GM18909 (cell line): ENCODE results near the gene SIK3.
"Not testable (repeated sequence)": the region's sequence is repeated elsewhere in the genome, so short reads cannot be mapped to it uniquely, and the experiment has no call there.

Experiments
- ATAC-seq: cut with Tn5 transposase; IDR thresholded peaks from one replicate; pipeline ENCODE4 v1.9.1; 2021; ENCODE audit warnings: mild to moderate bottlenecking; ENCODE audit not compliant: unreplicated experiment, poor library complexity

SIK3 gene

DNA sequence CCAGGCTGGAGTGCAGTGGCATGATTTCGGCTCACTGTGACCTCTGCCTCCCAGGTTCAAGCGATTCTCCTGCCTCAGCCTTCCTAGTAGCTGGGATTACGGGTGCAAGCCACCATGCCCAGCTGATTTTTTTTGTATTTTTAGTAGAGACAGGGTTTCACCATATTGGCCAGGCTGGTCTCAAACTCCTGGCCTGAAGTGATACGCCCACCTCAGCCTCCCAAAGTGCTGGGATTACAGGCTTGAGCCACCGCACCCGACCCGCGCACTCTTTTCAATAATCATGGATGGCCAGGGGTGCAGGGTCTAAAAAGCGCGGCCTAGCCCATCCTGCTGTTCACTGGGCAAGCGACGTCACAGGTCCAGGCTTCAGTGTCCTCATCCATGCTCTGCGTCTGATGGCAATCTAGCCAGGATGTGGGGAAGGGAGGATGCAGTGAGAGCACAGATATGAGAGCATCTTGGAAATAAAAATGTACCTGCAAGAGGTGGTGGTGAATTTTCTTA, 263.6 kb downstream of the SIK3 start:
- ATAC-seq, result not testable (repeated sequence)

DNA sequence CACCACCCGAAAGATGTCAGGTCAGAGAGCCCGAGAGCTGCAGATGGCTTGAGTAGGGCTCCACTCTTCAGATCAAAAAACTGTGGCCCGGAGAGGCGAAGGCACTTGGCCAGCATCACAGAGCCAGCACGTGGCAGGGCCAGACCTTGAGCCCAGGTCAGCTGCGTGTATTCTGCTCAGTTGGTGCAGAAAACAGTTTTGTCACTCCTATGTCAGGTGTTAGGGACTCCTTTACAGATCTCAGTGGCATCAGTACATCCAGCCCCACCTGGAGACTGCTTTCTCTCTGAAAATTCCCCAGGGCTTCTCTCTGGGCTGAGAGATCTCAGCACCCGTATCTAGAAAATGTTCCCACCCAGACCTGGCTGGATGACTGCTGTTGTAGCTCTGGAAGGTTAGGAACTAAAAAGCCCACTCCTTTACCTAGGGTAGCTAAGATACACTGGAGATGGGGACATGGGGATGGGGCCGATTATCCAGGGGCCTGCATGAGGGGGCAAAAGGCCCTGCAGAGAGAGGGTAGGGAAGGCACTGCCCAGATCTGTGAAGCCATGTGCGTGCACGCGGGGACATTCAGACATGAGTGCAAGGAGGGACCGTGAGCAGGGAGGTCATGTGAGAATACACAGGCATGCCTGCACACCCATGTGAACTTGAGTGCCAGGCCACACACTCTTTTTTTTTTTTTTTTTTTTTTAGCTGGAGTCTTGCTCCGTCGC, 264.3 kb downstream of the SIK3 start:
- no peak for ATAC-seq

DNA sequence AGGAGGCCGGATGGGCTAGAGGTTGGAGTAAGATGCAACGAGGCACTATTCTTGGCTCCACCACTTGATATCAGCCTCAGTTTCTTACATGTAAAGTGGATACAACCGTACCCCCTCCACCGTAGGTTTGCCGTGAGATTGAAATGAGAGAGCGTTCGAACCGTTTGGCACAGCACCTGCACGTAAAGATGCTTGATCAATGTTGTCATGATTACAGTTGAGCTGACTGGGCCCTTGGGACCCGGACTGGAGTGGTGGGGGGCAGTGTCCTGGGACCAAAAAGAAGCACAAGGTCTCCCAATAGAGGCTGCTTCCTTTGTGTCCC, 264.8 kb downstream of the SIK3 start:
- ATAC-seq, result no peak

DNA sequence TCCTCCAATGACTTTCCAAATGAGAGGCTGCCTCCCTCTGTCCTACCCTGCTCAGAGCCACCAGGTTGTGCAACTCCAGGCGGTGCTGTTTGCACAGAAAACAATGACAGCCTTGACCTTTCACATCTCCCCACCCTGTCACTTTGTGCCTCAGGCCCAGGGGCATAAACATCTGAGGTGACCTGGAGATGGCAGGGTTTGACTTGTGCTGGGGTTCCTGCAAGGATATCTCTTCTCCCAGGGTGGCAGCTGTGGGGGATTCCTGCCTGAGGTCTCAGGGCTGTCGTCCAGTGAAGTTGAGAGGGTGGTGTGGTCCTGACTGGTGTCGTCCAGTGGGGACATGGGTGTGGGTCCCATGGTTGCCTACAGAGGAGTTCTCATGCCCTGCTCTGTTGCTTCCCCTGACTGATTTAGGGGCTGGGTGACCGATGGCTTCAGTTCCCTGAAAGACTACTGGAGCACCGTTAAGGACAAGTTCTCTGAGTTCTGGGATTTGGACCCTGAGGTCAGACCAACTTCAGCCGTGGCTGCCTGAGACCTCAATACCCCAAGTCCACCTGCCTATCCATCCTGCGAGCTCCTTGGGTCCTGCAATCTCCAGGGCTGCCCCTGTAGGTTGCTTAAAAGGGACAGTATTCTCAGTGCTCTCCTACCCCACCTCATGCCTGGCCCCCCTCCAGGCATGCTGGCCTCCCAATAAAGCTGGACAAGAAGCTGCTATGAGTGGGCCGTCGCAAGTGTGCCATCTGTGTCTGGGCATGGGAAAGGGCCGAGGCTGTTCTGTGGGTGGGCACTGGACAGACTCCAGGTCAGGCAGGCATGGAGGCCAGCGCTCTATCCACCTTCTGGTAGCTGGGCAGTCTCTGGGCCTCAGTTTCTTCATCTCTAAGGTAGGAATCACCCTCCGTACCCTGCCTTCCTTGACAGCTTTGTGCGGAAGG, 265.6 kb downstream of the SIK3 start:
- no peak for ATAC-seq

DNA sequence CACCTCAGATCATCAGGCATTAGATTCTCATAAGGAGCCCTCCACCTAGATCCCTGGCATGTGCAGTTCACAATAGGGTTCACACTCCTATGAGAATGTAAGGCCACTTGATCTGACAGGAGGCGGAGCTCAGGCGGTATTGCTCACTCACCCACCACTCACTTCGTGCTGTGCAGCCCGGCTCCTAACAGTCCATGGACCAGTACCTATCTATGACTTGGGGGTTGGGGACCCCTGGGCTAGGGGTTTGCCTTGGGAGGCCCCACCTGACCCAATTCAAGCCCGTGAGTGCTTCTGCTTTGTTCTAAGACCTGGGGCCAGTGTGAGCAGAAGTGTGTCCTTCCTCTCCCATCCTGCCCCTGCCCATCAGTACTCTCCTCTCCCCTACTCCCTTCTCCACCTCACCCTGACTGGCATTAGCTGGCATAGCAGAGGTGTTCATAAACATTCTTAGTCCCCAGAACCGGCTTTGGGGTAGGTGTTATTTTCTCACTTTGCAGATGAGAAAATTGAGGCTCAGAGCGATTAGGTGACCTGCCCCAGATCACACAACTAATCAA, 266.4 kb downstream of the SIK3 start:
- ATAC-seq, result no peak

DNA sequence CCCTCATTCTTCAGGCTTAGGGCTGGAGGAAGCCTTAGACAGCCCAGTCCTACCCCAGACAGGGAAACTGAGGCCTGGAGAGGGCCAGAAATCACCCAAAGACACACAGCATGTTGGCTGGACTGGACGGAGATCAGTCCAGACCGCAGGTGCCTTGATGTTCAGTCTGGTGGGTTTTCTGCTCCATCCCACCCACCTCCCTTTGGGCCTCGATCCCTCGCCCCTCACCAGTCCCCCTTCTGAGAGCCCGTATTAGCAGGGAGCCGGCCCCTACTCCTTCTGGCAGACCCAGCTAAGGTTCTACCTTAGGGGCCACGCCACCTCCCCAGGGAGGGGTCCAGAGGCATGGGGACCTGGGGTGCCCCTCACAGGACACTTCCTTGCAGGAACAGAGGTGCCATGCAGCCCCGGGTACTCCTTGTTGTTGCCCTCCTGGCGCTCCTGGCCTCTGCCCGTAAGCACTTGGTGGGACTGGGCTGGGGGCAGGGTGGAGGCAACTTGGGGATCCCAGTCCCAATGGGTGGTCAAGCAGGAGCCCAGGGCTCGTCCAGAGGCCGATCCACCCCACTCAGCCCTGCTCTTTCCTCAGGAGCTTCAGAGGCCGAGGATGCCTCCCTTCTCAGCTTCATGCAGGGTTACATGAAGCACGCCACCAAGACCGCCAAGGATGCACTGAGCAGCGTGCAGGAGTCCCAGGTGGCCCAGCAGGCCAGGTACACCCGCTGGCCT, 267.9 kb downstream of the SIK3 start:
- ATAC-seq, result no peak

DNA sequence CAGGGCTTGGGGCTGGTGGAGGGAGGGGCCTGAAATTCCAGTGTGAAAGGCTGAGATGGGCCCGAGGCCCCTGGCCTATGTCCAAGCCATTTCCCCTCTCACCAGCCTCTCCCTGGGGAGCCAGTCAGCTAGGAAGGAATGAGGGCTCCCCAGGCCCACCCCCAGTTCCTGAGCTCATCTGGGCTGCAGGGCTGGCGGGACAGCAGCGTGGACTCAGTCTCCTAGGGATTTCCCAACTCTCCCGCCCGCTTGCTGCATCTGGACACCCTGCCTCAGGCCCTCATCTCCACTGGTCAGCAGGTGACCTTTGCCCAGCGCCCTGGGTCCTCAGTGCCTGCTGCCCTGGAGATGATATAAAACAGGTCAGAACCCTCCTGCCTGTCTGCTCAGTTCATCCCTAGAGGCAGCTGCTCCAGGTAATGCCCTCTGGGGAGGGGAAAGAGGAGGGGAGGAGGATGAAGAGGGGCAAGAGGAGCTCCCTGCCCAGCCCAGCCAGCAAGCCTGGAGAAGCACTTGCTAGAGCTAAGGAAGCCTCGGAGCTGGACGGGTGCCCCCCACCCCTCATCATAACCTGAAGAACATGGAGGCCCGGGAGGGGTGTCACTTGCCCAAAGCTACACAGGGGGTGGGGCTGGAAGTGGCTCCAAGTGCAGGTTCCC, 268.6 kb downstream of the SIK3 start, which contains the start of gene APOC3:
Gene APOC3 (plus strand): TSS at position 383 of the 659 bp plus-strand sequence. CDS start 676 bp downstream, outside the sequence.
- ATAC-seq, result no peak

DNA sequence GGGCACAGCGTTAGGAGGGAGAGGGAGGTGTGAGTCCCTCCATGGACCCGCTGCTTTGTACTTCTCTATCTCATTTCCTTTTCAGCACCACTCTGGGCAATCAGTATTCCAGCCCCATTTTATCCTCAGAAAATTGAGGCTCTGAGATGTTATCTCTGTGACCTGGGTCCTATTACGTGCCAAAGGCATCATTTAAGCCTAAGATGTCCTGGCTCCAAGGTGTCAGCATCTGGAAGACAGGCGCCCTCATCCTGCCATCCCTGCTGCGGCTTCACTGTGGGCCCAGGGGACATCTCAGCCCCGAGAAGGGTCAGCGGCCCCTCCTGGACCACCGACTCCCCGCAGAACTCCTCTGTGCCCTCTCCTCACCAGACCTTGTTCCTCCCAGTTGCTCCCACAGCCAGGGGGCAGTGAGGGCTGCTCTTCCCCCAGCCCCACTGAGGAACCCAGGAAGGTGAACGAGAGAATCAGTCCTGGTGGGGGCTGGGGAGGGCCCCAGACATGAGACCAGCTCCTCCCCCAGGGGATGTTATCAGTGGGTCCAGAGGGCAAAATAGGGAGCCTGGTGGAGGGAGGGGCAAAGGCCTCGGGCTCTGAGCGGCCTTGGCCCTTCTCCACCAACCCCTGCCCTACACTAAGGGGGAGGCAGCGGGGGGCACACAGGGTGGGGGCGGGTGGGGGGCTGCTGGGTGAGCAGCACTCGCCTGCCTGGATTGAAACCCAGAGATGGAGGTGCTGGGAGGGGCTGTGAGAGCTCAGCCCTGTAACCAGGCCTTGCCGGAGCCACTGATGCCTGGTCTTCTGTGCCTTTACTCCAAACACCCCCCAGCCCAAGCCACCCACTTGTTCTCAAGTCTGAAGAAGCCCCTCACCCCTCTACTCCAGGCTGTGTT, 269.4 kb downstream of the SIK3 start:
- no peak for ATAC-seq

DNA sequence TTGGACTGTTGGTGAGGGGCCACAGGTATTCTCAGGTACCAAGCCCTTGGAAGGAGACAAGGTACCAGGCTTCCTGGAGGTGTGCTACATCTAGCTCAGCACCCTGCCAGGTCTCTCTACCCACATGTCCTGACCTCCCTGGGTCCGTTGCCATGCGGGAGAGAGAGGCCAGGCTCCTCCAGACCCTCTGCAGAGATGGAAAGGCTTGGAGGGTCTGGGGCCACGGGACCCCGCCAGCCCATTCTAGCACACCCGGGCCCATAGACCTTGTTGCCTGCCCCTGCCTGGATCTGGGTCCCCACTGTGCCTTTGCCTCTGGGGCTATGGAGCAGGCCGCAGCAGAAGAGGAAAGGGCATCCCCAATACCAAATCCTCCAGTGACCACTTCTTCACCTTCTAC, 270.8 kb downstream of the SIK3 start:
- no peak for ATAC-seq

DNA sequence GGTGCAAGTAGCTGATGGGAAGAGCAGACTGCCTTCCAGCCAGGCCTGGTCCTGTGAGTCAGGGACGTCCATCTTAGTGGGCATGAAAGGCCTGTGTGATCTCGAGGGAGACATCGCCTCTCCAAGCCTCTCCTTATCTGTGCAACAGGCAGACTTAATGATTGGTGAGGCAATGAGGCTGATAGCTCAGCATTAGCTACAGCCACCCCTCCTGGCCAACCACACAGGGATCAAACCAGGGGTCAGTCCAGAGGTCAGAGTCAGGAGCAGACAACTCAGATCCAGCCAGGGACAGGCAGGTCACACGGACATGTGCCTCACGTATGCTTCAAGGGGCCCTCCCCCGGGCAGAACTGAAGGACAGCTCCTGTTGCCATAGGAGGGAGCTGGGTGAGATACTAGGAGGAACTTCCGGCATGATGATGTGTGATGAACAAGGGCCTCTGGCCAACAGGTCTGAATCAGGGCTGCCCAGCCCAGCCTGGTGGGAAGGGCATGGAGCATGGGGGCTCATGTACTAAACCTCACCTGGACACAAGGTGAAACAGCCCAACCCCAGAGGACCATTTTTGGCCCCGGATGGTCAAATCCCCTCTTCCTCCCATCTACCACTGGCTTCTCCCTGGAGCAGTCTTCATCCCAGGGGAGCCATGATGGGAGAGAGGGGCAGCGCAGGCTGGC, 271.3 kb downstream of the SIK3 start:
- no peak for ATAC-seq

DNA sequence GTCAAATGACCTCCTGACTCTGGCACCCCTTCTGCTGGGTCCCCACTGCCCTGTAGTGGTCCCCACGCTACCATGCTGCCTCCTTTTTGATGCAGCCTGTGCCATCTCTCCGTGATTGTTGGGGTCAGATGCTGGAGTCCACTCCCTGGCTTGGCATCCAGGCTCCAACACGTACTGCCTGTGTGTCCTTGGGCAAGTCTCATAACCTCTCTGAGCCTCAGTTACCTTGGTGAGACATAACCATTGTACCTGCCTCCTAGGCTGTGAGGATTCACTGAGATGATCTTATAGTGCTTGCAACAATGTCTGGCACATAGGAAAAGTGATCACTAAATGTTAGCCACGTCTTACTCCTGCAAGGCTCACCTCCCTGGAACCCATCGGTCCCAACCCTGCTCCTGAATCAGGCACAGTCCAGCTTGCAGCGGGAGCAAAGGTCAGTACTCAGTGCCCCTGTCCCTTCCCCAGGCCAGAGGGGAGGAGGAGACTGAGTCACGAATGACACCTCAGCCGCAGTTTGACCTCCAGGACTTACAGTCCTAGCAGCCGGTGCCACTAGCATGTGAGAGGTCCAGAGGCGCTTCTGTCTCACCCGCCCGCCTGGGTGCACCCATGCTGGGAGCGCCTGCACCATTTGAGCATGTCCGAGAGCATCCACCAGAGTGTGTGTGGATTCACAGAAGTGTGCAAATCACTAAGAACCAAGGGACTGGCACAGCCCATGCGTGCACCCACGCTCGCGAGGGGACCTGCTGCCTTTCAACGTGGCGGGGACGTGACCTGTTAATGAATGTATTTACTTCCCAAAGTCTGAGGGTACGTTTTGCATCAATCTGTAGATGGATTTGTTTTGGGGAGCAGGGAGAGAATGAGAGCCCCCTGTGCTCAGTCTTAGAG, 272.1 kb downstream of the SIK3 start:
- no peak for ATAC-seq

DNA sequence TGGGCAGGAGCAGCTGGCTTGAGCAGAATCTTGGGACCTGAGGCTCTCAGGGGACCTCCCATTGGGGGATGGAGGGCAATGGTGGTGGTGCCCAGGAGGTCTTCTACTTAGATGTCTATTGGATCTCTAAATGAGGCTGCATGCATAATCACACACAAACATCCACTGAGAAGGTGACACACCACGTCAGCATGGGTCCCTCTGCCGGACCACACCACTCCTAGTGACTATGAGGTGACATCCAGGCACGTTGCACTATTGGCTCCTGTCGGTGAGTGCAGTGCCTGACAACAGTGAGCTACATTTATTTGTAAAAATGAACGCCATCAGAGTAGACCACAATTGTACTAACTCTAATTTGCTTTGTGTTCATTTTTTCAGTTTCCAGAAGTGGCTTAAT, 272.8 kb downstream of the SIK3 start:
- no peak for ATAC-seq

DNA sequence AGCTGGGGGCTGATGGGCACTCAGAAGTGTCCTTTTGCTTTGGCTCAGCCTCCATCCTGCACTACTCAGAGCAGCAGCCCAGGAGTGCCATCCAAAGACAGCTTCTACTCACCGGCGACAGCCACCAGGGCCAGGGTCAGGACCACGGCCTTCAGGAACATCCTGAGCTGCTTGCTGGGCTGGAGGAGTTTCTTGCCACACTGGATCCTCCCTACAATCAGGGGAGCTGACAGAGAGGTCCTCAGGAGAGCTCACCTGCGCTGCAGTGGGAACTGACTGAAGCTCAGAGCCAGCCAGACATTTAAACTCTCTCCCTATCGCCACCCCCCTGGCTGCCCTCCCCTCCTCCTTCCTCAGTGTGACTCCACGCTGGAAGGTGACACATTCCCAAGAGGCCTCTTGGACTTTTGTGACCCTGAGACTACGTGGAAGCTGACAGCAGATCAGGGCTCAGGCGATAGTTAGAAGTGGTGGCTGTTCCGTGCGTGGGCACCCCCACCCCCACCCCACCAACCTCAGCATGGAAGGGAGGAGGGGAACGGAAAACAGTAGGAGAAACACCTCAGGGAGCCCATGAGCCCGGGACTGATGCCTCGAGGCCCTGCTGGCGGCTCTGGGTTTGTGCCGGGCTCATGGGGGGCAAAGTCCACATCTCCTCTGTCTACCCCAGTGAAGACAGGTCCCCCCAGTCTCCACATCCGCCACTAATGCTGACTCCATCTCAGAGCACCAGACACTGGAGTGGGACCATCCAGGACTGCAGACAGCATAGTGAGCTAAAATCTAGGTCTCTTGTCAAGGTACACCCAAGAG, 275.0 kb downstream of the SIK3 start, which contains the start of gene APOA4:
Gene APOA4 (minus strand): TSS at position 274 of the 813 bp plus-strand sequence. CDS start 113 bp downstream, at position 161.
- no peak for ATAC-seq

DNA sequence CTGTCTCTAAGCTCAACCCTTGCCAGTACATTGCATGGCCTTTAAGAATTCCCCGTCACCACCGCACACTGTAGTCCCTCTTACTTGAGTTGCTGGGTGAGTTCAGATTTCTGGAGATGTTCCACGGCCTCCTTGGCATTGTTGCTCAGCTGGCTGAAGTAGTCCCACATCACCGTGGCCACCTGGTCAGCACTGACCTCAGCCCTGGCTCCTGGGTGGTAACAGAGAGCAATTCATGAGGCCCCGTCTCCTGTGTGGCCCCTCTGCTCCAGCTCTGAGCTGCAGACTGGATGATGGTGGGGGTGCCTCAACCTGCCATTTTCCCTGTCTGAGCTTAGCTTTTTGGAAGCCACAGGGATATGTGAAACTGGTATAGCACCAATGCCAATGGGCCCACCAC, 275.7 kb downstream of the SIK3 start:
- no peak for ATAC-seq

DNA sequence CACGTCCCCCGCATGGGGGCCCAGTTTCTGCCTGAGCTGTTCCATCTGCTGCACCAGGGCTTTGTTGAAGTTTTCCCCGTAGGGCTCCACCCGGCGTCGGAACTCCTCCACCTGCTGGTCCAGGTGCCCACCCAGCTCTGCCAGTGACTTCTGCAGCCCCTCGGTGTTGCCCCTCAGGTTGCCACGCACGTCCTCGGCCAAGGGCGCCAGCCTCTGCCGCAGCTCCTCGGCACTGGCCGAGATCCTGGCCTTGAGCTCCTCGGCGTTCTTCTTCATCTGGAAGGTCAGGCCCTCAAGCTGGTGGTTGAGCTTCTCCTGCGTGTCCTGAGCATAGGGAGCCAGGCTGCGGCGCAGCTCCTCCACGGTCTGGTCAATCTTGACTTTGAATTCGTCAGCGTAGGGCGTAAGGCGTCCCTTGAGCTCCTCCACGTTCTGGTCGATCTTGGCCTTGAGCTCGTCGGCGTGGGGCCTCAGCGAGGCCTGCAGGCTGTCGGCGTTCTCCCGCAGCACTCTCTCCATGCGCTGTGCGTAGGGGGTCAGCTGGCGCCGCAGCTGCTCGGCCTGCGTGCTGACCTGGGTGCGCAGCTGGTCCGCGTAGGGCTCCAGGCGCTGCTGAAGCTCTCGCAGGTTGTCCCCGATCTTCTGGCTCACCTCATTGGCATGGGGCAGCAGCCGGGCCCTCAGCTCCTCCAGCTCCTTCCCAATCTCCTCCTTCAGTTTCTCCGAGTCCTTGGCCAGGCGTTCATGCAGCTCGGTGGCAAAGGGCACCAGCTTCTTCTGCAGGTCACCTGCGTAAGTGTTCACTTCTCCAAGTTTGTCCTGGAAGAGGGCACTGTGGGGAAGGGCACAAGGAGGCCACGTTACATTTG, 276.9 kb downstream of the SIK3 start:
- ATAC-seq, result no peak
